H4 (cell line): ENCODE measurements around the gene AHCYL2. TPM values are rescaled to one million over a fixed set of nuclear protein-coding genes. Genes with fewer than 3 reads are reported as not detected.
"Not testable (repeated sequence)": the region's sequence is repeated elsewhere in the genome, so short reads cannot be mapped to it uniquely, and the experiment has no call there.

Source experiments
- DNase-seq: peaks from one replicate; pipeline ENCODE4 v3.0.0-alpha.2; 2015; ENCODE audit warnings: low spot score
- total RNA-seq: library from RNA; depleted of rRNA; stranded (reverse); fragments of >200 nt; shearing (Covaris generic); gene quantifications from 2 replicates; pipeline ENCODE4 v1.2.3, GENCODE V29; 2014

AHCYL2 gene
- total RNA-seq, 1 experiment from 2014 or later = 10.1 TPM

GRCh38 chr7:129209067-129209926 is 15.5 kb upstream of the AHCYL2 start:
- no peak for DNase-seq

GRCh38 chr7:129210256-129210988 is 14.4 kb upstream of the AHCYL2 start:
- DNase-seq = peak; percentile 55

- no peak for DNase-seq
Measured at GRCh38 chr7:129210989-129211312, 13.9 kb upstream of the AHCYL2 start.

- no peak for DNase-seq
Measured at GRCh38 chr7:129212126-129212525, 12.7 kb upstream of the AHCYL2 start.

- no peak for DNase-seq
Measured at GRCh38 chr7:129212596-129212995, 12.2 kb upstream of the AHCYL2 start.

GRCh38 chr7:129213828-129214227 is 11.0 kb upstream of the AHCYL2 start:
- DNase-seq = no peak

- not testable (repeated sequence) for DNase-seq
Measured at GRCh38 chr7:129215691-129216090, 9.1 kb upstream of the AHCYL2 start.

- DNase-seq = not testable (repeated sequence)
Measured at GRCh38 chr7:129216101-129216715, 8.6 kb upstream of the AHCYL2 start.

GRCh38 chr7:129216821-129217416 is 7.9 kb upstream of the AHCYL2 start:
- not testable (repeated sequence) for DNase-seq

- peak; percentile 82 for DNase-seq
Measured at GRCh38 chr7:129218514-129219062, 6.2 kb upstream of the AHCYL2 start.

- not testable (repeated sequence) for DNase-seq
Measured at GRCh38 chr7:129219166-129219565, 5.7 kb upstream of the AHCYL2 start.

- DNase-seq = no peak
Measured at GRCh38 chr7:129222064-129222463, 2.8 kb upstream of the AHCYL2 start.

- peak; percentile 33 for DNase-seq
Measured at GRCh38 chr7:129225206-129225930, 538 bp downstream of the AHCYL2 start.

- no peak for DNase-seq
Measured at GRCh38 chr7:129225931-129226572, 1.2 kb downstream of the AHCYL2 start.

GRCh38 chr7:129227646-129228578 is 3.1 kb downstream of the AHCYL2 start:
- DNase-seq = no peak

- no peak for DNase-seq
Measured at GRCh38 chr7:129228633-129229032, 3.8 kb downstream of the AHCYL2 start.

GRCh38 chr7:129231666-129232065 is 6.8 kb downstream of the AHCYL2 start:
- no peak for DNase-seq

GRCh38 chr7:129238546-129238945 is 13.7 kb downstream of the AHCYL2 start:
- no peak for DNase-seq

GRCh38 chr7:129240119-129240820 is 15.4 kb downstream of the AHCYL2 start:
- no peak for DNase-seq
